ENCODE measurements around the gene BEND6.
A peak's percentile ranks its signal among the peaks of the same experiment; 100 is the strongest.

BEND6 gene

GRCh38 chr6:56956491-56956890 is 1.6 kb downstream of the BEND6 start:
- CTCF ChIA-PET: no interaction called here
- no peak overlapping the region for H3K27ac ChIP-seq
- POLR2A ChIA-PET (ENCODE audit: low non-redundant PET): no interaction called here
- TF ChIP-seq CTCF (conservative IDR thresholded peaks at IDR 0.05; ENCODE audit: low read depth): no peak
- no peak for DNase-seq (ENCODE audit: low spot score)

GRCh38 chr6:56957856-56958255 is 2.9 kb downstream of the BEND6 start:
- CTCF ChIA-PET: interaction anchor here (0.6 kb wide), 1 partner anchor 43 kb away, joined by 4 read pairs; no protein-coding TSS in a partner anchor
- no peak for DNase-seq (ENCODE audit: low spot score)
- POLR2A ChIA-PET (ENCODE audit: low non-redundant PET): no interaction called here
- no peak for TF ChIP-seq CTCF (conservative IDR thresholded peaks at IDR 0.05; ENCODE audit: low read depth)
- H3K27ac ChIP-seq: no peak overlapping the region

- CTCF ChIA-PET: no interaction called here
- DNase-seq (ENCODE audit: low spot score): no peak
- POLR2A ChIA-PET (ENCODE audit: low non-redundant PET): no interaction called here
- no peak overlapping the region for H3K27ac ChIP-seq
- TF ChIP-seq CTCF (conservative IDR thresholded peaks at IDR 0.05; ENCODE audit: low read depth): no peak
Measured at GRCh38 chr6:56958481-56958880, 3.6 kb downstream of the BEND6 start.

GRCh38 chr6:56959094-56959493 is 4.2 kb downstream of the BEND6 start:
- CTCF ChIA-PET: no interaction called here
- no peak for DNase-seq (ENCODE audit: low spot score)
- POLR2A ChIA-PET (ENCODE audit: low non-redundant PET): no interaction called here

GRCh38 chr6:56959938-56960337 is 5.0 kb downstream of the BEND6 start:
- peak; percentile 26 for DNase-seq (ENCODE audit: low spot score)
- ChIA-PET CTCF (interaction anchor here (1.1 kb wide), 1 partner anchor 57 kb away, joined by 5 read pairs; no protein-coding TSS in a partner anchor), POLR2A (ENCODE audit: low non-redundant PET) (no interaction called here)
- no peak overlapping the region for H3K27ac ChIP-seq
- no peak for TF ChIP-seq CTCF (conservative IDR thresholded peaks at IDR 0.05; ENCODE audit: low read depth)

More at GRCh38 chr6:56959094-56959493, 4.2 kb downstream of the BEND6 start:
- no peak for TF ChIP-seq CTCF (conservative IDR thresholded peaks at IDR 0.05; ENCODE audit: low read depth)
- H3K27ac ChIP-seq: no peak overlapping the region

GRCh38 chr6:56961151-56961550 is 6.2 kb downstream of the BEND6 start:
- H3K27ac ChIP-seq: no peak overlapping the region
- DNase-seq (ENCODE audit: low spot score): no peak
- no peak for TF ChIP-seq CTCF (conservative IDR thresholded peaks at IDR 0.05; ENCODE audit: low read depth)
- POLR2A ChIA-PET (ENCODE audit: low non-redundant PET): no interaction called here
- CTCF ChIA-PET: interaction anchor here (0.6 to 1.1 kb wide), 3 partner anchors 59 to 364 kb away, joined by 3 to 5 read pairs (median 4); no protein-coding TSS in a partner anchor
